ENCODE measurements around the gene STK16. TPM values are rescaled to one million over a fixed set of nuclear protein-coding genes. Genes with fewer than 3 reads are reported as not detected.
A peak's percentile ranks its signal among the peaks of the same experiment; 100 is the strongest.

STK16 gene
- total and polyA plus RNA-seq, 2 of the 13 experiments (the other 11 are each of a cell fraction or from before 2014, with no cell fraction given): 28.0 to 50.9 TPM

- 0 out of 2 replicates have a peak, but pooled peaks have one; percentile 23 for TF ChIP-seq ZNF614 (CRISPR knock-in tag; IDR thresholded peaks at IDR 0.05; ENCODE audit: borderline replicate concordance)
- 0 out of 2 replicates have a peak, but pooled peaks have one; percentile 36 for TF ChIP-seq ARID2 (CRISPR knock-in tag; IDR thresholded peaks at IDR 0.05; ENCODE audit: borderline replicate concordance)
- 0 out of 2 replicates have a peak, but pooled peaks have one; percentile 16 for TF ChIP-seq CERS6 (CRISPR knock-in tag; IDR thresholded peaks at IDR 0.05)
- 0 out of 2 replicates have a peak, but pooled peaks have one; percentile 60 for TF ChIP-seq ZNF773 (CRISPR knock-in tag; IDR thresholded peaks at IDR 0.05; ENCODE audit: borderline replicate concordance)
- 0 out of 2 replicates have a peak, but pooled peaks have one; percentile 37 for TF ChIP-seq GFI1 (CRISPR knock-in tag; IDR thresholded peaks at IDR 0.05; ENCODE audit: borderline replicate concordance)
- no peak for TF ChIP-seq NAIF1 (CRISPR knock-in tag; IDR thresholded peaks at IDR 0.05; ENCODE audit: borderline replicate concordance)
- TF ChIP-seq KAT2B (IDR thresholded peaks at IDR 0.05; ENCODE audit: borderline replicate concordance, low read depth, low read length): no peak
- no peak for TF ChIP-seq NR2F6 (IDR thresholded peaks at IDR 0.05)
- TF ChIP-seq NR2F6 (CRISPR knock-in tag; IDR thresholded peaks at IDR 0.05): 0 out of 2 replicates have a peak, but pooled peaks have one; percentile 23
- TF ChIP-seq TGIF2 (CRISPR knock-in tag; IDR thresholded peaks at IDR 0.05): 0 out of 2 replicates have a peak, but pooled peaks have one; percentile 58
- TF ChIP-seq ZNF713 (CRISPR knock-in tag; IDR thresholded peaks at IDR 0.05): 0 out of 2 replicates have a peak, but pooled peaks have one; percentile 23
- TF ChIP-seq IRF9 (CRISPR knock-in tag; IDR thresholded peaks at IDR 0.05; ENCODE audit: borderline replicate concordance): peak; percentile 72; the same call in 1 of the 2 replicates
- TF ChIP-seq FOSL1 (CRISPR knock-in tag; IDR thresholded peaks at IDR 0.05; ENCODE audit: borderline replicate concordance): peak; percentile 10; the same call in 1 of the 2 replicates
- peak; percentile 36 for TF ChIP-seq ASH2L (IDR thresholded peaks at IDR 0.05; ENCODE audit: insufficient read length, low read depth, low read length)
- TF ChIP-seq HOXD1 (CRISPR knock-in tag; IDR thresholded peaks at IDR 0.05): peak; percentile 85
- peak; percentile 26; the same call in 1 of the 2 replicates for TF ChIP-seq RXRA (CRISPR knock-in tag; IDR thresholded peaks at IDR 0.05)
- peak; percentile 48 for TF ChIP-seq XRCC5 (optimal IDR thresholded peaks at IDR 0.05; ENCODE audit: low read length)
- TF ChIP-seq SP4 (CRISPR knock-in tag; IDR thresholded peaks at IDR 0.05): peak; percentile 86
- TF ChIP-seq ZBTB33 (CRISPR knock-in tag; IDR thresholded peaks at IDR 0.05): no peak
- TF ChIP-seq MTA3 (CRISPR knock-in tag; IDR thresholded peaks at IDR 0.05): no peak
- TF ChIP-seq ZNF33A (CRISPR knock-in tag; IDR thresholded peaks at IDR 0.05; ENCODE audit: borderline replicate concordance): no peak
- peak; percentile 80; the same call in 1 of the 2 replicates for TF ChIP-seq ZNF430 (CRISPR knock-in tag; IDR thresholded peaks at IDR 0.05)
- 0 out of 2 replicates have a peak, but pooled peaks have one; percentile 24 for TF ChIP-seq SMAD9 (CRISPR knock-in tag; IDR thresholded peaks at IDR 0.05)
- no peak for TF ChIP-seq ZNF512 (CRISPR knock-in tag; IDR thresholded peaks at IDR 0.05)
These were observed 8.7 kb downstream of the STK16 start, which contains the start of gene TUBA4A (continued) for GRCh38 chr2:219253753-219254589.
